GM12892 (cell line): ENCODE measurements around the gene UQCRHL.

ENCODE experiments used
- DNase-seq: peaks from one replicate; pipeline ENCODE4 v3.0.0; 2011; ENCODE audit not compliant: insufficient read length
- FAIRE-seq: peaks from 2 replicates; lab custom pipeline; 2011; peaks lifted over from hg19 to GRCh38; lab: Jason Lieb, UNC
- POLR2A ChIP-seq: IDR thresholded peaks from 2 replicates; pipeline ENCODE4 v1.6.1; 2011; ENCODE audit warnings: low read depth, low read length, control low read depth
- POLR2AphosphoS5 ChIP-seq: IDR thresholded peaks from 2 replicates; pipeline ENCODE4 v1.6.1; 2011; ENCODE audit warnings: low read depth, low read length, control low read depth
- TAF1 ChIP-seq: IDR thresholded peaks from 2 replicates; pipeline ENCODE4 v1.6.1; 2011; ENCODE audit warnings: low read depth, mild to moderate bottlenecking, control low read depth, low read length, borderline replicate concordance

UQCRHL gene

GRCh38 chr1:15803380-15803779 is 4.1 kb downstream of the UQCRHL start:
- DNase-seq (no peak), FAIRE-seq (peak; percentile 24)
- TF ChIP-seq POLR2A: no peak
- TF ChIP-seq POLR2AphosphoS5: no peak
- no peak for TF ChIP-seq TAF1

- TF ChIP-seq POLR2A (no peak), TAF1 (no peak), POLR2AphosphoS5 (no peak)
- DNase-seq (no peak), FAIRE-seq (no peak)
Observed at GRCh38 chr1:15802234-15802965, 5.0 kb downstream of the UQCRHL start.

- DNase-seq (no peak), FAIRE-seq (no peak)
- TF ChIP-seq TAF1 (no peak), POLR2AphosphoS5 (no peak), POLR2A (no peak)
Observed at GRCh38 chr1:15799928-15800835, 7.3 kb downstream of the UQCRHL start.

GRCh38 chr1:15799004-15799867 is 8.2 kb downstream of the UQCRHL start:
- no peak for DNase-seq
- TF ChIP-seq POLR2AphosphoS5: no peak
- no peak for TF ChIP-seq TAF1
- TF ChIP-seq POLR2A: no peak
- no peak for FAIRE-seq

GRCh38 chr1:15797614-15798390 is 9.6 kb downstream of the UQCRHL start:
- FAIRE-seq (no peak), DNase-seq (no peak)
- no peak for TF ChIP-seq TAF1
- TF ChIP-seq POLR2AphosphoS5: no peak
- TF ChIP-seq POLR2A: no peak

GRCh38 chr1:15796086-15796462 is 11.4 kb downstream of the UQCRHL start:
- DNase-seq (no peak), FAIRE-seq (no peak)
- TF ChIP-seq POLR2AphosphoS5: no peak
- TF ChIP-seq TAF1: no peak
- no peak for TF ChIP-seq POLR2A

GRCh38 chr1:15788624-15789301 is 18.7 kb downstream of the UQCRHL start:
- no peak for FAIRE-seq
- TF ChIP-seq TAF1: no peak
- DNase-seq: no peak

GRCh38 chr1:15786581-15786980 is 20.9 kb downstream of the UQCRHL start:
- TF ChIP-seq TAF1: no peak
- TF ChIP-seq POLR2A: no peak
- TF ChIP-seq POLR2AphosphoS5: no peak
- no peak for FAIRE-seq
- DNase-seq: no peak

GRCh38 chr1:15785683-15786082 is 21.8 kb downstream of the UQCRHL start:
- DNase-seq: no peak
- TF ChIP-seq TAF1 (no peak), POLR2AphosphoS5 (no peak)
- FAIRE-seq: no peak

- FAIRE-seq (no peak), DNase-seq (no peak)
- no peak for TF ChIP-seq POLR2A
- TF ChIP-seq TAF1: no peak
- no peak for TF ChIP-seq POLR2AphosphoS5
Observed at GRCh38 chr1:15777909-15778707, 29.3 kb downstream of the UQCRHL start.
